C4-2B (cell line): Measurements from ENCODE around the gene CTNNA2.

Source experiments
- CTCF ChIP-seq: fragments of 450-650 bp; conservative IDR thresholded peaks from 2 replicates; pipeline ENCODE4 v1.5.1; 2017; ENCODE audit warnings: mild to moderate bottlenecking
- ZFX ChIP-seq: fragments of 450-650 bp; IDR thresholded peaks from 2 replicates; pipeline ENCODE4 v1.6.1; 2017

GRCh38 chr2:79909521-79909920, 396.7 kb downstream of the CTNNA2 start:
- TF ChIP-seq CTCF, result no peak
- no peak for TF ChIP-seq ZFX
